ENCODE data around the gene SLC35A1. TPM values are rescaled to one million over a fixed set of nuclear protein-coding genes. Genes with fewer than 3 reads are reported as not detected.

Gene SLC35A1
- total RNA-seq, 1 donor from 2014 or later, result 21.9 TPM

DNA sequence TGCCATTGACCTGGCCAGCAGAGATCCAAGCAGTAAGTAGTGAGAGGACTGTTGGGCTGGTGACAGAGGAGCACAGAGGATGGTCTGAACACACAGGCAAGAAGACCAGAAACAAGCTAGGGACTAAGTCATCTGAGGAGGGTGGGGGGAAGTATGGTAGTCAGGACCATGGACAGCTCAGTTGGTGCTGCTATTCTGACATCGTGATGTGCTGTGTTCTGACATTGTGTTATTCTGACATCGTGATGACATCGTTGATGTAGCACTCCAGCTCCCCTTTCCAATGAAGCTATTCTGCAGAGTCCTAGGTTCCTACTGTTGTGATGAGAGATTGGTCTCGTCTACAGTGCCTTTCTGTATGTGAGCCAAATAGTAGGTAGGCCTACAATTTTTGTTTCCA, 36.3 kb upstream of the SLC35A1 start:
- no peaks in the 10 kb centered on the region for H3K36me3 Mint-ChIP-seq (ENCODE audit: unreplicated experiment)
- H3K4me3 Mint-ChIP-seq (ENCODE audit: unreplicated experiment), result no peak overlapping the region
- TF ChIP-seq, protein P1, sequence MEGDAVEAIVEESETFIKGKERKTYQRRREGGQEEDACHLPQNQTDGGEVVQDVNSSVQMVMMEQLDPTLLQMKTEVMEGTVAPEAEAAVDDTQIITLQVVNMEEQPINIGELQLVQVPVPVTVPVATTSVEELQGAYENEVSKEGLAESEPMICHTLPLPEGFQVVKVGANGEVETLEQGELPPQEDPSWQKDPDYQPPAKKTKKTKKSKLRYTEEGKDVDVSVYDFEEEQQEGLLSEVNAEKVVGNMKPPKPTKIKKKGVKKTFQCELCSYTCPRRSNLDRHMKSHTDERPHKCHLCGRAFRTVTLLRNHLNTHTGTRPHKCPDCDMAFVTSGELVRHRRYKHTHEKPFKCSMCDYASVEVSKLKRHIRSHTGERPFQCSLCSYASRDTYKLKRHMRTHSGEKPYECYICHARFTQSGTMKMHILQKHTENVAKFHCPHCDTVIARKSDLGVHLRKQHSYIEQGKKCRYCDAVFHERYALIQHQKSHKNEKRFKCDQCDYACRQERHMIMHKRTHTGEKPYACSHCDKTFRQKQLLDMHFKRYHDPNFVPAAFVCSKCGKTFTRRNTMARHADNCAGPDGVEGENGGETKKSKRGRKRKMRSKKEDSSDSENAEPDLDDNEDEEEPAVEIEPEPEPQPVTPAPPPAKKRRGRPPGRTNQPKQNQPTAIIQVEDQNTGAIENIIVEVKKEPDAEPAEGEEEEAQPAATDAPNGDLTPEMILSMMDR (IDR thresholded peaks at IDR 0.05; ENCODE audit: partially characterized antibody, unreplicated experiment), result no peak
- no peaks in the 10 kb centered on the region for H3K27me3 Mint-ChIP-seq (ENCODE audit: unreplicated experiment)
- H3K9me3 Mint-ChIP-seq (ENCODE audit: unreplicated experiment), result no peaks in the 10 kb centered on the region
- no peak for DNase-seq
- H3K4me1 Mint-ChIP-seq (ENCODE audit: low read depth, unreplicated experiment), result no peaks in the 10 kb centered on the region
- H3K27ac Mint-ChIP-seq (ENCODE audit: unreplicated experiment), result no peak overlapping the region

- no peaks in the 10 kb centered on the region for H3K27me3 Mint-ChIP-seq (ENCODE audit: unreplicated experiment)
- no peak overlapping the region for H3K27ac Mint-ChIP-seq (ENCODE audit: unreplicated experiment)
- TF ChIP-seq, protein P1 (IDR thresholded peaks at IDR 0.05; ENCODE audit: partially characterized antibody, unreplicated experiment), result no peak
- peaks cover 2% of the 10 kb centered on the region for H3K9me3 Mint-ChIP-seq (ENCODE audit: unreplicated experiment)
- no peaks in the 10 kb centered on the region for H3K36me3 Mint-ChIP-seq (ENCODE audit: unreplicated experiment)
- H3K4me1 Mint-ChIP-seq (ENCODE audit: low read depth, unreplicated experiment), result no peaks in the 10 kb centered on the region
- no peak overlapping the region for H3K4me3 Mint-ChIP-seq (ENCODE audit: unreplicated experiment)
- no peak for DNase-seq
These were observed 31.1 kb upstream of the SLC35A1 start for GRCh38 chr6:87441711-87442110.

GRCh38 chr6:87444362-87444761, 28.4 kb upstream of the SLC35A1 start:
- Mint-ChIP-seq H3K9me3 (ENCODE audit: unreplicated experiment) (peaks cover 2% of the 10 kb centered on the region), H3K4me3 (ENCODE audit: unreplicated experiment) (no peak overlapping the region), H3K27ac (ENCODE audit: unreplicated experiment) (no peak overlapping the region), H3K4me1 (ENCODE audit: low read depth, unreplicated experiment) (no peaks in the 10 kb centered on the region), H3K36me3 (ENCODE audit: unreplicated experiment) (no peaks in the 10 kb centered on the region), H3K27me3 (ENCODE audit: unreplicated experiment) (no peaks in the 10 kb centered on the region)
- TF ChIP-seq, protein P1 (IDR thresholded peaks at IDR 0.05; ENCODE audit: partially characterized antibody, unreplicated experiment), result no peak
- DNase-seq, result no peak

DNA sequence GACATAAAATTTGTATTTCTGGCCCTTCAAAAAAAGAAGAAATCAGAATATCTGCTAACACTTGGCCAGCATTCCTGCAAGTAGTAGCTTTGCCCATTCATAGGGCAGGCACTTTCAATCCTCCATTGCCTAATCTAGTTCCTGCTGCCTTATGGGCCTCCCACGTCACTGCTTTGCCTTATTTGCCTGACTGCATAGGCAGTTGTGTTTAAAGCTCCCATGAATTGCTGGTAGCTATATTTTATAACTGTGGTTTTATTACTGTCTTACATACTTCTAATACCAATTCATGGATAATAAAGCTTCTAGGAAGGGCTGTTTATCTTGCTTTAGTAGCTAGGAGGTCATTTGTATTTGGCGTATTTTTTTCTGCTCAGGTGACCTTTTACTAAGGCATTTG, 7.7 kb upstream of the SLC35A1 start:
- Mint-ChIP-seq H3K4me3 (ENCODE audit: unreplicated experiment) (no peak overlapping the region), H3K27me3 (ENCODE audit: unreplicated experiment) (no peaks in the 10 kb centered on the region), H3K27ac (ENCODE audit: unreplicated experiment) (no peak overlapping the region)

GRCh38 chr6:87473419-87473903, 687 bp downstream of the SLC35A1 start:
- H3K4me1 Mint-ChIP-seq (ENCODE audit: low read depth, unreplicated experiment), result peaks cover 5% of the 10 kb centered on the region
- DNase-seq, result no peak
- peaks cover 7% of the 10 kb centered on the region for H3K36me3 Mint-ChIP-seq (ENCODE audit: unreplicated experiment)
- peaks cover 11% of the 10 kb centered on the region for H3K9me3 Mint-ChIP-seq (ENCODE audit: unreplicated experiment)
- TF ChIP-seq, protein P1 (IDR thresholded peaks at IDR 0.05; ENCODE audit: partially characterized antibody, unreplicated experiment), result no peak
- peak overlapping the region; percentile 99 for H3K4me3 Mint-ChIP-seq (ENCODE audit: unreplicated experiment)
- H3K27me3 Mint-ChIP-seq (ENCODE audit: unreplicated experiment), result peaks cover 3% of the 10 kb centered on the region
- peak overlapping the region; percentile 84 for H3K27ac Mint-ChIP-seq (ENCODE audit: unreplicated experiment)

More for the DNA sequence above, 7.7 kb upstream of the SLC35A1 start:
- DNase-seq, result no peak
- Mint-ChIP-seq H3K9me3 (ENCODE audit: unreplicated experiment) (no peaks in the 10 kb centered on the region), H3K36me3 (ENCODE audit: unreplicated experiment) (no peaks in the 10 kb centered on the region), H3K4me1 (ENCODE audit: low read depth, unreplicated experiment) (no peaks in the 10 kb centered on the region)
- TF ChIP-seq, protein P1 (IDR thresholded peaks at IDR 0.05; ENCODE audit: partially characterized antibody, unreplicated experiment), result no peak

Data from glutamatergic neuron (in vitro differentiated cells).